Gastrocnemius medialis (tissue), 4 donors: ENCODE data around the gene PRKCQ.

ENCODE experiments used
- POLR2A ChIP-seq, 2 donors: fragments of 450-650 bp; IDR thresholded peaks; one replicate each; pipeline ENCODE4 v1.6.1; 2017; ENCODE audit warnings: antibody characterized with exemption in 2 of 2, mild to moderate bottlenecking in 2 of 2, moderate library complexity in 2 of 2
- TF ChIP-seq, protein P1 (sequence below), 5 experiments: fragments of 450-650 bp in 3 of 5; fragments of 200-600 bp in 2 of 5; sonication (generic) in 2 of 5; IDR thresholded peaks in 4 of 5; conservative IDR thresholded peaks in 1 of 5; 1 replicate in 4 of 5; 2 replicates in 1 of 5; pipeline ENCODE4 v1.5.1; 2016 to 2019; ENCODE audit warnings: antibody characterized with exemption in 5 of 5, mild to moderate bottlenecking in 3 of 5, moderate library complexity in 3 of 5

DNA sequence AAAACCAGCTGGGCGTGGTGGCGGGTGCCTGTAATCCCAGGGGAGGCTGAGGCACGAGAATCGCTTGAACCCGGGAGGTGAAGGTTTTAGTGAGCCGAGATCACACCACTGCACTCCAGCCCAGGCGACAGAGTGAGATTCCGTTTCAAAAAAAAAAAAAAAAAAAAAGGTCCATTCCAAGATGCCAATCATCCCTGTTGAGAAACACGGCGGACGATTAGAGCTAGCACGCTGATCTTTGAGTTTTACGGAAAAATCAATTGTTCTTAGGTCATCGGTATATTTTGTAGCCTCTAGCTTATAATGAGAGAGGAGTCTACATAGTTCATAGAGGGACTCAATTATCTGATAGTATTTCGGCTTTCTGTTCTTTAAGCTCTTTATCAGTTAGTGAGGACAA, 169.2 kb downstream of the PRKCQ start:
- TF ChIP-seq POLR2A (IDR thresholded peaks at IDR 0.05): no peak
- TF ChIP-seq, protein P1, sequence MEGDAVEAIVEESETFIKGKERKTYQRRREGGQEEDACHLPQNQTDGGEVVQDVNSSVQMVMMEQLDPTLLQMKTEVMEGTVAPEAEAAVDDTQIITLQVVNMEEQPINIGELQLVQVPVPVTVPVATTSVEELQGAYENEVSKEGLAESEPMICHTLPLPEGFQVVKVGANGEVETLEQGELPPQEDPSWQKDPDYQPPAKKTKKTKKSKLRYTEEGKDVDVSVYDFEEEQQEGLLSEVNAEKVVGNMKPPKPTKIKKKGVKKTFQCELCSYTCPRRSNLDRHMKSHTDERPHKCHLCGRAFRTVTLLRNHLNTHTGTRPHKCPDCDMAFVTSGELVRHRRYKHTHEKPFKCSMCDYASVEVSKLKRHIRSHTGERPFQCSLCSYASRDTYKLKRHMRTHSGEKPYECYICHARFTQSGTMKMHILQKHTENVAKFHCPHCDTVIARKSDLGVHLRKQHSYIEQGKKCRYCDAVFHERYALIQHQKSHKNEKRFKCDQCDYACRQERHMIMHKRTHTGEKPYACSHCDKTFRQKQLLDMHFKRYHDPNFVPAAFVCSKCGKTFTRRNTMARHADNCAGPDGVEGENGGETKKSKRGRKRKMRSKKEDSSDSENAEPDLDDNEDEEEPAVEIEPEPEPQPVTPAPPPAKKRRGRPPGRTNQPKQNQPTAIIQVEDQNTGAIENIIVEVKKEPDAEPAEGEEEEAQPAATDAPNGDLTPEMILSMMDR (IDR thresholded peaks at IDR 0.05 in 4 of 5, conservative IDR thresholded peaks at IDR 0.05 in 1 of 5): no peak
